Coronary artery (tissue), 2 donors: ENCODE results near the gene SPTBN1.

Source experiments
- DNase-seq: peaks from one replicate; pipeline ENCODE4 v3.0.0-alpha.2; 2017; ENCODE audit warnings: low spot score
- H3K27ac ChIP-seq, 2 donors: fragments of 200-600 bp; sonication (generic); one replicate each; pipeline ENCODE4 v1.5.1; 2016 to 2019
- H3K4me3 ChIP-seq: fragments of 200-600 bp; sonication (generic); 2 replicates; pipeline ENCODE4 v1.5.1; 2016; ENCODE audit warnings: mild to moderate bottlenecking, moderate library complexity
- TF ChIP-seq, protein P1 (sequence below): fragments of 200-600 bp; sonication (generic); IDR thresholded peaks from one replicate; pipeline ENCODE4 v1.5.1; 2019; ENCODE audit warnings: antibody characterized with exemption

The SPTBN1 gene

DNA sequence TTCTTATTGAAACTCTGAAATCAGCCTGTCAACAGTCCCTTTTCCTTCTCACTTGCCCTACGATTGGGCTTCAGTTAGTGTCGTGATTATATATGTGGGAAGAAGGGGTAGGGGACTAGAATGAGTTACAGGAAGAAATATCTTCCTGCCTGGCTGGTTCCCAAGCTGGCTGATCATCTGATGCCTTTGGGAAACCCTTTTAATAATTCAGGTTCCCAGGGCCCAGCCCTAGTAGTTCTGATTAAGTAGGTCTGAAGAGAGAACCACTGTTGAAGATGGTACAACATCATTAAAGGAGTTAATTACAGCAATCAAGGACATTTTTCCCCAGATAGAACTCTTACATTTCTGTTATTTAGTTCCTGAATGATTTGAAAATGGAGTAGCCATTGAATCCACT lies 157.3 kb downstream of the SPTBN1 start:
- no peak for DNase-seq
- TF ChIP-seq, protein P1, sequence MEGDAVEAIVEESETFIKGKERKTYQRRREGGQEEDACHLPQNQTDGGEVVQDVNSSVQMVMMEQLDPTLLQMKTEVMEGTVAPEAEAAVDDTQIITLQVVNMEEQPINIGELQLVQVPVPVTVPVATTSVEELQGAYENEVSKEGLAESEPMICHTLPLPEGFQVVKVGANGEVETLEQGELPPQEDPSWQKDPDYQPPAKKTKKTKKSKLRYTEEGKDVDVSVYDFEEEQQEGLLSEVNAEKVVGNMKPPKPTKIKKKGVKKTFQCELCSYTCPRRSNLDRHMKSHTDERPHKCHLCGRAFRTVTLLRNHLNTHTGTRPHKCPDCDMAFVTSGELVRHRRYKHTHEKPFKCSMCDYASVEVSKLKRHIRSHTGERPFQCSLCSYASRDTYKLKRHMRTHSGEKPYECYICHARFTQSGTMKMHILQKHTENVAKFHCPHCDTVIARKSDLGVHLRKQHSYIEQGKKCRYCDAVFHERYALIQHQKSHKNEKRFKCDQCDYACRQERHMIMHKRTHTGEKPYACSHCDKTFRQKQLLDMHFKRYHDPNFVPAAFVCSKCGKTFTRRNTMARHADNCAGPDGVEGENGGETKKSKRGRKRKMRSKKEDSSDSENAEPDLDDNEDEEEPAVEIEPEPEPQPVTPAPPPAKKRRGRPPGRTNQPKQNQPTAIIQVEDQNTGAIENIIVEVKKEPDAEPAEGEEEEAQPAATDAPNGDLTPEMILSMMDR = no peak
- H3K27ac ChIP-seq = peak overlapping the region; percentile 26 to 56
- no peak overlapping the region for H3K4me3 ChIP-seq

GRCh38 chr2:54613794-54614257 lies 157.7 kb downstream of the SPTBN1 start:
- H3K4me3 ChIP-seq = no peak overlapping the region
- peak overlapping the region; percentile 26 to 56 for H3K27ac ChIP-seq
- TF ChIP-seq, protein P1 = no peak
- DNase-seq = no peak

GRCh38 chr2:54614819-54615218 lies 158.7 kb downstream of the SPTBN1 start:
- TF ChIP-seq, protein P1 = no peak
- no peak overlapping the region for H3K27ac ChIP-seq
- no peak for DNase-seq
- H3K4me3 ChIP-seq = no peak overlapping the region

DNA sequence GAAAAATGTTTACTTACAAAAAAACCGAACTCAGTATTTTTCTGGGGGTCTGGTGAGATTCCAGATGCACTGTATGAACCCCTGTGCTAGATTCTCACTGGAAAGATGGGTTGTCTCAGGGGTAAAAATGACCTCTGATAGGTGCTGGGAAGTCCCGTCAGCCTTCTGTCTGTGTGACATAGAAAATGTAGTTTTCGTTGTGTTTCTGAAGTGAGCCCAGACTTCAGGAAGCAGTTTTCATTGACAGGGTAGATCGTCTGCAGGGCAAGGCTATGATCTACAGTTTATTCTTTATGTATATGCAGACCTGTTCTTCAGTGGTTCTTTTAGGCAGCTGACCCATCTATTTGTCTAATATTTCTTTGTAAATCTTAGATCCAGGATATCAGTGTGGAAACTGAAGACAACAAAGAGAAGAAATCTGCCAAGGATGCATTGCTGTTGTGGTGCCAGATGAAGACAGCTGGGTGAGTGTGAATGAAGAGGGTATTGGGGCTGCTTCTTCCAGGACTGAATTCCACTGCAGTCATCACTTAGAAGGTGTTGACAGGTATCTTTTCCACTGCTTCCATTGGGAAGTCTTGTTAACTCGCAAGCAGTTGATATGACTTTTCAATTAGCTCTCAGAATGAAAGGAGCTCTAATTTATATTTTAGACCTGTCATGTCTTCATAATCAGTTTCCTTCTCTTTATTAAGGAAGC lies 159.9 kb downstream of the SPTBN1 start:
- DNase-seq = no peak
- TF ChIP-seq, protein P1 = no peak
- Histone ChIP-seq H3K27ac (no peak overlapping the region), H3K4me3 (no peak overlapping the region)

DNA sequence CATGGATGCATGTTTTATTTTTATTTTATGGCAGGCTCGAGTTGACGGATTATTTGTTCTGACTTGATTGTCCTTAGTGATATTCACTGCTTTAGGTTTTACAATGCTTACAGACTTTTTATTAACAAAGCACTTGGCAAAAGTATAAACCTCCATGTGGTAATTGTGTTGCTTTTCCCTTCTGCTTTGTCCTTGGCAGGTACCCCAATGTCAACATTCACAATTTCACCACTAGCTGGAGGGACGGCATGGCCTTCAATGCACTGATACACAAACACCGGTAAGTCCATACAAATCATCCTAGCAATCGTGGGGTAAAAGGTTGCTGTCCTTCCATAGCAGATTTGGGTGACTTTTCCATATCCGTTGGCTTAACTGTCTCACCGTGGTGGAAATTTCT lies 161.3 kb downstream of the SPTBN1 start:
- no peak for DNase-seq
- TF ChIP-seq, protein P1 = no peak
- Histone ChIP-seq H3K4me3 (no peak overlapping the region), H3K27ac (no peak overlapping the region)

GRCh38 chr2:54618646-54619565 lies 162.8 kb downstream of the SPTBN1 start:
- Histone ChIP-seq H3K27ac (peak overlapping the region in 1 of 2 donors; percentile 42), H3K4me3 (no peak overlapping the region)
- DNase-seq = no peak
- TF ChIP-seq, protein P1 = no peak
